Large intestine (tissue), 3 donors: ENCODE measurements around the gene CELA2A. TPM values are rescaled to one million over a fixed set of nuclear protein-coding genes. Genes with fewer than 3 reads are reported as not detected.
"Not testable (repeated sequence)": the region's sequence is repeated elsewhere in the genome, so short reads cannot be mapped to it uniquely, and the experiment has no call there.

Source experiments
- DNase-seq, 2 donors: peaks; one replicate each; pipeline versions ENCODE4 v3.0.0 to v3.0.0-alpha.2; 2013
- H3K27ac ChIP-seq: one replicate; pipeline ENCODE4 v1.5.1; 2013; ENCODE audit warnings: low read length
- H3K27me3 ChIP-seq: 2 replicates; pipeline ENCODE4 v1.6.1; 2013; ENCODE audit warnings: low read length; ENCODE audit not compliant: control insufficient read depth, insufficient read depth
- H3K36me3 ChIP-seq: 2 replicates; pipeline ENCODE4 v1.6.1; 2013; ENCODE audit warnings: low read length; ENCODE audit not compliant: control insufficient read depth, insufficient read depth
- H3K4me1 ChIP-seq: one replicate; pipeline ENCODE4 v1.6.1; 2013; ENCODE audit warnings: low read length; ENCODE audit not compliant: control insufficient read depth, insufficient read depth
- H3K4me3 ChIP-seq: one replicate; pipeline ENCODE4 v1.5.1; 2013; ENCODE audit warnings: low read length
- H3K9me3 ChIP-seq: one replicate; pipeline ENCODE4 v1.6.1; 2013; ENCODE audit warnings: mild to moderate bottlenecking, low read depth, low read length, moderate library complexity; ENCODE audit not compliant: control insufficient read depth
- WGBS: methylation state at CpG from one replicate; pipeline ENCODE4 v1.1.5; 2013; ENCODE audit warnings: low lambda C conversion rate; ENCODE audit not compliant: insufficient coverage; 5-methylcytosine and 5-hydroxymethylcytosine counted together
- polyA plus RNA-seq: library from polyadenylated mRNA; unstranded; fragments of 120-200 nt; gene quantifications from one replicate; pipeline ENCODE4 v1.2.1, GENCODE V29; 2013

Gene CELA2A
- polyA plus RNA-seq, 1 donor: 0.18 TPM

GRCh38 chr1:15513192-15513591 lies 56.7 kb downstream of the CELA2A start:
- DNase-seq: no peak
- peaks cover 37% of the 10 kb centered on the region for H3K36me3 ChIP-seq
- H3K4me3 ChIP-seq: no peak overlapping the region
- no peak overlapping the region for H3K27ac ChIP-seq
- no peaks in the 10 kb centered on the region for H3K27me3 ChIP-seq
- WGBS: 100% methylated on average over 1 of the region's 4 CpGs
- no peaks in the 10 kb centered on the region for H3K9me3 ChIP-seq
- no peaks in the 10 kb centered on the region for H3K4me1 ChIP-seq

GRCh38 chr1:15513919-15514318 lies 57.4 kb downstream of the CELA2A start:
- peaks cover 41% of the 10 kb centered on the region for H3K36me3 ChIP-seq
- H3K27ac ChIP-seq: no peak overlapping the region
- WGBS: no CpG with 5 or more reads among the region's 3 CpGs
- no peaks in the 10 kb centered on the region for H3K27me3 ChIP-seq
- H3K9me3 ChIP-seq: no peaks in the 10 kb centered on the region
- DNase-seq: no peak
- no peaks in the 10 kb centered on the region for H3K4me1 ChIP-seq
- no peak overlapping the region for H3K4me3 ChIP-seq

GRCh38 chr1:15514557-15514956 lies 58.0 kb downstream of the CELA2A start:
- whole genome bisulfite sequencing: no CpG with 5 or more reads among the region's 5 CpGs
- not testable (repeated sequence) for H3K9me3 ChIP-seq, H3K4me1 ChIP-seq, H3K4me3 ChIP-seq, H3K27me3 ChIP-seq, DNase-seq, H3K27ac ChIP-seq
- H3K36me3 ChIP-seq: peaks cover 41% of the 10 kb centered on the region

GRCh38 chr1:15515022-15515663 lies 58.6 kb downstream of the CELA2A start:
- H3K9me3 ChIP-seq: no peaks in the 10 kb centered on the region
- DNase-seq: no peak
- H3K4me1 ChIP-seq: no peaks in the 10 kb centered on the region
- H3K36me3 ChIP-seq: peaks cover 41% of the 10 kb centered on the region
- no CpG with 5 or more reads among the region's 2 CpGs for WGBS
- H3K4me3 ChIP-seq: no peak overlapping the region
- H3K27me3 ChIP-seq: no peaks in the 10 kb centered on the region
- no peak overlapping the region for H3K27ac ChIP-seq

GRCh38 chr1:15519625-15520024 lies 63.1 kb downstream of the CELA2A start:
- peaks cover 10% of the 10 kb centered on the region for H3K4me1 ChIP-seq
- no CpG with 5 or more reads among the region's 3 CpGs for WGBS
- no peak for DNase-seq
- H3K27me3 ChIP-seq: no peaks in the 10 kb centered on the region
- H3K27ac ChIP-seq: no peak overlapping the region
- H3K4me3 ChIP-seq: no peak overlapping the region
- no peaks in the 10 kb centered on the region for H3K9me3 ChIP-seq
- H3K36me3 ChIP-seq: peaks cover 22% of the 10 kb centered on the region

GRCh38 chr1:15521206-15521906 lies 64.8 kb downstream of the CELA2A start:
- H3K27ac ChIP-seq, H3K9me3 ChIP-seq, H3K27me3 ChIP-seq, H3K4me3 ChIP-seq: not testable (repeated sequence)
- peak in 1 of 2 donors; percentile 28 for DNase-seq
- Histone ChIP-seq H3K4me1 (peaks cover 20% of the 10 kb centered on the region), H3K36me3 (peaks cover 20% of the 10 kb centered on the region)
- WGBS: 83% methylated on average over 3 of the region's 17 CpGs

Other genes with a start within 250 kb of the CELA2A start
- gene FHAD1, start 209.5 kb upstream of the CELA2A start, polyA plus RNA-seq: 0.79 TPM
- gene EFHD2, start 46.8 kb upstream of the CELA2A start, polyA plus RNA-seq: 57.2 TPM
- 0.12 TPM for gene CTRC, start 18.3 kb upstream of the CELA2A start, polyA plus RNA-seq
- not detected for gene CELA2B, start 19.4 kb downstream of the CELA2A start, polyA plus RNA-seq
- 18.8 TPM for gene CASP9, start 67.5 kb downstream of the CELA2A start, polyA plus RNA-seq
- gene DNAJC16, start 70.1 kb downstream of the CELA2A start, polyA plus RNA-seq: 33.0 TPM
- gene AGMAT, start 128.3 kb downstream of the CELA2A start, polyA plus RNA-seq: 51.9 TPM
- gene DDI2, start 160.7 kb downstream of the CELA2A start, polyA plus RNA-seq: 28.5 TPM
- gene PLEKHM2, start 227.6 kb downstream of the CELA2A start, polyA plus RNA-seq: 26.6 TPM